ENCODE data around the gene OR4D11.

GRCh38 chr11:59534676-59535075 is 31.3 kb downstream of the OR4D11 start:
- TF ChIP-seq CTCF (IDR thresholded peaks at IDR 0.05; ENCODE audit: low read length) (no peak), EZH2phosphoT487 (IDR thresholded peaks at IDR 0.05; ENCODE audit: low read length) (no peak), EZH2 (optimal IDR thresholded peaks at IDR 0.05; ENCODE audit: low read depth, low read length) (no peak)
